Neural progenitor cell (in vitro differentiated cells): ENCODE results near the gene PFN2. TPM values are rescaled to one million over a fixed set of nuclear protein-coding genes. Genes with fewer than 3 reads are reported as not detected.

ENCODE experiments used
- DNase-seq: peaks from one replicate; pipeline ENCODE4 v3.0.0-alpha.2; 2016; ENCODE audit warnings: low spot score
- H2AFZ ChIP-seq: fragments of 200-600 bp; sonication (generic); replicated peaks from 2 replicates; pipeline ENCODE4 v1.6.1; 2016; ENCODE audit warnings: antibody characterized with exemption
- H3F3A ChIP-seq: fragments of 200-600 bp; sonication (generic); 2 replicates; pipeline ENCODE4 v1.6.1; 2016; ENCODE audit warnings: antibody characterized with exemption, low read depth
- H3K27ac ChIP-seq: fragments of 200-600 bp; sonication (generic); 2 replicates; pipeline ENCODE4 v1.5.1; 2016; ENCODE audit warnings: mild to moderate bottlenecking
- H3K27me3 ChIP-seq: fragments of 200-600 bp; sonication (generic); 2 replicates; pipeline ENCODE4 v1.6.1; 2016; ENCODE audit warnings: mild to moderate bottlenecking, moderate library complexity
- H3K36me3 ChIP-seq: fragments of 200-600 bp; sonication (generic); 2 replicates; pipeline ENCODE4 v1.5.1; 2016
- H3K4me1 ChIP-seq: fragments of 200-600 bp; sonication (generic); 2 replicates; pipeline ENCODE4 v1.6.1; 2016; ENCODE audit warnings: mixed run types
- H3K4me2 ChIP-seq: fragments of 200-600 bp; sonication (generic); 2 replicates; pipeline ENCODE4 v1.6.1; 2016
- H3K4me3 ChIP-seq: fragments of 200-600 bp; sonication (generic); 2 replicates; pipeline ENCODE4 v1.5.1; 2016
- H3K79me2 ChIP-seq: fragments of 200-600 bp; sonication (generic); 2 replicates; pipeline ENCODE4 v1.6.1; 2016; ENCODE audit warnings: low read depth
- H3K9ac ChIP-seq: fragments of 200-600 bp; sonication (generic); 2 replicates; pipeline ENCODE4 v1.6.1; 2016
- H3K9me3 ChIP-seq: fragments of 200-600 bp; sonication (generic); 2 replicates; pipeline ENCODE4 v1.5.1; 2016; ENCODE audit warnings: low read depth
- H4K20me1 ChIP-seq: fragments of 200-600 bp; sonication (generic); 2 replicates; pipeline ENCODE4 v1.6.1; 2016; ENCODE audit warnings: low read depth
- H3K27ac Mint-ChIP-seq: 3 replicates; pipeline ENCODE4 v1.8.0; 2021; ENCODE audit warnings: mixed read lengths
- H3K27me3 Mint-ChIP-seq: 2 replicates; pipeline ENCODE4 v1.8.0; 2022; ENCODE audit warnings: low read depth, mild to moderate bottlenecking, inconsistent platforms, moderate library complexity, mixed read lengths; ENCODE audit not compliant: insufficient read depth
- H3K36me3 Mint-ChIP-seq: 3 replicates; pipeline ENCODE4 v1.8.0; 2021; ENCODE audit warnings: mixed read lengths
- H3K4me1 Mint-ChIP-seq: 3 replicates; pipeline ENCODE4 v1.8.0; 2021; ENCODE audit warnings: mixed read lengths
- H3K4me3 Mint-ChIP-seq: 3 replicates; pipeline ENCODE4 v1.8.0; 2021; ENCODE audit warnings: mild to moderate bottlenecking, moderate library complexity, mixed read lengths
- H3K9me3 Mint-ChIP-seq: 3 replicates; pipeline ENCODE4 v1.8.0; 2020; ENCODE audit warnings: mixed read lengths
- EZH2 ChIP-seq: fragments of 200-600 bp; sonication (generic); IDR thresholded peaks from 2 replicates; pipeline ENCODE4 v1.6.1; 2017; ENCODE audit warnings: antibody characterized with exemption, mild to moderate bottlenecking, moderate library complexity
- EZH2phosphoT487 ChIP-seq: fragments of 200-600 bp; sonication (generic); IDR thresholded peaks from 2 replicates; pipeline ENCODE4 v1.6.1; 2017; ENCODE audit warnings: antibody characterized with exemption
- total RNA-seq: library from RNA; depleted of rRNA; stranded (reverse); fragments of >200 nt; gene quantifications from 2 replicates; pipeline ENCODE4 v1.2.3, GENCODE V29; 2015; ENCODE audit warnings: low replicate concordance
- TF ChIP-seq, protein P1 (sequence below): fragments of 200-600 bp; sonication (generic); IDR thresholded peaks from 2 replicates; pipeline ENCODE4 v1.5.1; 2017; ENCODE audit warnings: antibody characterized with exemption, mild to moderate bottlenecking

PFN2 gene, protein sequence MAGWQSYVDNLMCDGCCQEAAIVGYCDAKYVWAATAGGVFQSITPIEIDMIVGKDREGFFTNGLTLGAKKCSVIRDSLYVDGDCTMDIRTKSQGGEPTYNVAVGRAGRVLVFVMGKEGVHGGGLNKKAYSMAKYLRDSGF
- 328 and 481 TPM in 2 replicates for total RNA-seq

DNA sequence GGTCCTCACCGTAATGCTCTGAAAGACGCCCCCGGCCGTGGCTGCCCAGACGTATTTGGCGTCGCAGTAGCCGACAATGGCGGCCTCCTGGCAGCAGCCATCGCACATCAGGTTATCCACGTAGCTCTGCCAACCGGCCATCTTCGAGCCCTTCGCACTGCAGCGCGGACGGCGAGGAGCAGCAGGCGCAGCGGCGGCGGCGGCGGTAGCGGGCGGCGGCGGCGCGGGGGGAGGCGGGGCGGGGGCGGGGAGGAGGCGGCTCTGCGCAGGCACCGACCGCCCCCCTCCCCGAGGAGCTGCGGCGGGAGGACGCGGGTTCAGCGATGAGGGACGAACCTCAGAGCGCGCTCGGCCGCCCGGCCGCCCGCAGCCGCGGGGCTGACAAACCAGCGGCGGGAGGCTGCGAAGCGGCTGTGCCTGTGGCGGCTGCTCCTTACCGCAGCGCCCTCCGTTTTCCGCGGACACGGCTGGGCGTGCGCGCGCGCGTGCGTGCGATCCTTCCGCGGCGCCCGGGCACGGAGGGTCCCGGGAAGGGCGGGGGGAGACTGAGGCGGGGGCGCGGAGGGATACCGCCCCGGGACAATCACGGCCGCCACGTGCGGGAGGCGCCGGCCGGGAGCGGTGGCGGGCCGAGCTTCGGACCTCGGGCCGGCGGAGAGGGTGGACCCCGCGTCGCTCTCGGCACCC is at the start of gene PFN2:
Gene PFN2, minus strand, starts transcription at position 180 of the 687 bp plus-strand sequence. Its CDS starts 39 bp downstream, at position 141.
- Histone ChIP-seq H3F3A (peaks cover 27% of the 10 kb centered on the region), H3K4me2 (peak within 1 kb of the TSS; percentile 80), H3K27me3 (no peaks in the 10 kb centered on the region), H3K79me2 (peaks cover 77% of the 10 kb centered on the region), H3K4me1 (peaks cover 24% of the 10 kb centered on the region), H3K4me3 (peak within 1 kb of the TSS; percentile 93), H2AFZ (peak within 1 kb of the TSS; percentile 75), H4K20me1 (peaks cover 32% of the 10 kb centered on the region), H3K9me3 (no peaks in the 10 kb centered on the region), H3K36me3 (peaks cover 7% of the 10 kb centered on the region), H3K27ac (peak within 1 kb of the TSS; percentile 95), H3K9ac (peak within 1 kb of the TSS; percentile 46)
- Mint-ChIP-seq H3K4me1 (peaks cover 34% of the 10 kb centered on the region), H3K36me3 (peaks cover 20% of the 10 kb centered on the region), H3K9me3 (peaks cover 2% of the 10 kb centered on the region), H3K27me3 (peaks cover 7% of the 10 kb centered on the region), H3K27ac (peak within 1 kb of the TSS; percentile 100), H3K4me3 (peak within 1 kb of the TSS; percentile 97)
- DNase-seq: peak; percentile 92
- TF ChIP-seq EZH2 (no peak), EZH2phosphoT487 (peak; percentile 30)
- TF ChIP-seq, protein P1, sequence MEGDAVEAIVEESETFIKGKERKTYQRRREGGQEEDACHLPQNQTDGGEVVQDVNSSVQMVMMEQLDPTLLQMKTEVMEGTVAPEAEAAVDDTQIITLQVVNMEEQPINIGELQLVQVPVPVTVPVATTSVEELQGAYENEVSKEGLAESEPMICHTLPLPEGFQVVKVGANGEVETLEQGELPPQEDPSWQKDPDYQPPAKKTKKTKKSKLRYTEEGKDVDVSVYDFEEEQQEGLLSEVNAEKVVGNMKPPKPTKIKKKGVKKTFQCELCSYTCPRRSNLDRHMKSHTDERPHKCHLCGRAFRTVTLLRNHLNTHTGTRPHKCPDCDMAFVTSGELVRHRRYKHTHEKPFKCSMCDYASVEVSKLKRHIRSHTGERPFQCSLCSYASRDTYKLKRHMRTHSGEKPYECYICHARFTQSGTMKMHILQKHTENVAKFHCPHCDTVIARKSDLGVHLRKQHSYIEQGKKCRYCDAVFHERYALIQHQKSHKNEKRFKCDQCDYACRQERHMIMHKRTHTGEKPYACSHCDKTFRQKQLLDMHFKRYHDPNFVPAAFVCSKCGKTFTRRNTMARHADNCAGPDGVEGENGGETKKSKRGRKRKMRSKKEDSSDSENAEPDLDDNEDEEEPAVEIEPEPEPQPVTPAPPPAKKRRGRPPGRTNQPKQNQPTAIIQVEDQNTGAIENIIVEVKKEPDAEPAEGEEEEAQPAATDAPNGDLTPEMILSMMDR: no peak

DNA sequence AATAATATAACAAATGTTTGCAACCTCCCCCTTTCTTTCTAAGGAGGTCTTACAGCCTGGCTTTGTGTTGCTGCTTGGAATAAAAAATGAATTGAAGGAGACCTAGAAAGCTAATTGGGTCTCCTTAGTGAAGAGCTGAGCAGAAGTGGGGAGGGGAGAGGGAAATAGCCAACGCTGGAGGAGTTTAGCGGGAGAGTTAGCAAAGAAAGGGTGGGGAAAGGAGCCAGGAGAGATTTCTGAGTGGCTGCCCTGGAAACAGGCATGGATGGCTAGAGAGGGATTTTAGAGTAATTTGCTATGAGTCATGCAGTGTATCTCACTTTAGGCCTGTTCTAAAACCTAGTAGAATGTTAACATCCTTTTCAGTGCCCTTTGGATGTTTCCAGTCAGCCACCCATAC is 45.2 kb upstream of the PFN2 start:
- TF ChIP-seq, protein P1: no peak
- no peak for TF ChIP-seq EZH2
- TF ChIP-seq EZH2phosphoT487: no peak
- Histone ChIP-seq H3K4me2 (no peak overlapping the region), H3K4me3 (no peak overlapping the region), H3K79me2 (no peaks in the 10 kb centered on the region), H3K27ac (no peak overlapping the region), H3K27me3 (no peaks in the 10 kb centered on the region), H3K4me1 (no peaks in the 10 kb centered on the region), H4K20me1 (no peaks in the 10 kb centered on the region), H3K9ac (no peak overlapping the region), H3K36me3 (no peaks in the 10 kb centered on the region), H3F3A (no peaks in the 10 kb centered on the region), H2AFZ (peak overlapping the region; percentile 67), H3K9me3 (no peaks in the 10 kb centered on the region)
- no peak for DNase-seq
- no peak overlapping the region for H3K4me3 Mint-ChIP-seq
- H3K36me3 Mint-ChIP-seq: no peaks in the 10 kb centered on the region
- peaks cover 15% of the 10 kb centered on the region for H3K9me3 Mint-ChIP-seq
- peaks cover 19% of the 10 kb centered on the region for H3K4me1 Mint-ChIP-seq
- peaks cover 4% of the 10 kb centered on the region for H3K27me3 Mint-ChIP-seq
- peak overlapping the region; percentile 44 for H3K27ac Mint-ChIP-seq

DNA sequence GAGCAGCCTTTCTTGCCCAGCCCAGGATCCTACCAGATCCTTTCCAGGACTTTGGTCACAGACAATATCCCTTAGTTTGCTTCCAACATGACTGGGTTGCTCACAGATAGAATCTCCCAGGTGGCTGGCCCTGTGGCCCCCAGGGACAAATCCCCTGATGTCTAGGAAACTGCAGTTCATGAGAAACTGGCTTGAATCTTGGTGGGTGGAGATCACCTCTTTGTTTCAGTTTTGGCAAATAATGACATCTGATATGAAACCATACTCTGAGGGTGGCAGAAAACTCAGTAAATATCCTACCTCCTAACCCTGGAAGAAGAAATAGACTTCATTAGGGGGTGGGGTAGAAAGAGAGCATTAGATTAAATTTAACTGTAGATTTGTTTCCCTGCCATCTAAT is 44.1 kb upstream of the PFN2 start:
- H3K4me3 ChIP-seq: no peak overlapping the region
- H3F3A ChIP-seq: no peaks in the 10 kb centered on the region
- no peaks in the 10 kb centered on the region for H3K36me3 Mint-ChIP-seq
- H3K27ac ChIP-seq: no peak overlapping the region
- H2AFZ ChIP-seq: no peak overlapping the region
- H3K9me3 ChIP-seq: no peaks in the 10 kb centered on the region
- H3K27me3 ChIP-seq: no peaks in the 10 kb centered on the region
- no peaks in the 10 kb centered on the region for H3K79me2 ChIP-seq
- H4K20me1 ChIP-seq: no peaks in the 10 kb centered on the region
- H3K27me3 Mint-ChIP-seq: peaks cover 4% of the 10 kb centered on the region
- no peak overlapping the region for H3K4me2 ChIP-seq
- no peaks in the 10 kb centered on the region for H3K36me3 ChIP-seq
- H3K27ac Mint-ChIP-seq: no peak overlapping the region
- peaks cover 19% of the 10 kb centered on the region for H3K4me1 Mint-ChIP-seq
- no peak overlapping the region for H3K9ac ChIP-seq
- TF ChIP-seq EZH2 (no peak), EZH2phosphoT487 (no peak)
- TF ChIP-seq, protein P1: no peak
- peaks cover 22% of the 10 kb centered on the region for H3K9me3 Mint-ChIP-seq
- no peaks in the 10 kb centered on the region for H3K4me1 ChIP-seq
- no peak overlapping the region for H3K4me3 Mint-ChIP-seq
- no peak for DNase-seq
